HepG2 (cell line): ENCODE results near the gene IHH. TPM values are rescaled to one million over a fixed set of nuclear protein-coding genes. Genes with fewer than 3 reads are reported as not detected.

ENCODE experiments used
- ARID2 ChIP-seq: sonication (generic); formaldehyde crosslinking; IDR thresholded peaks from 2 replicates; pipeline ENCODE4 v1.8.1; 2022; ENCODE audit warnings: mild to moderate bottlenecking, missing genetic modification reagents, borderline replicate concordance
- CREB1 ChIP-seq, 2 experiments: fragments of 450-650 bp in 1 of 2; IDR thresholded peaks; 2 replicates each; pipeline ENCODE4 v1.6.1; 2016 to 2017; ENCODE audit warnings: control low read depth in 1 of 2, mild to moderate bottlenecking in 1 of 2, missing compliant biosample characterization in 1 of 2, missing genetic modification characterization in 1 of 2
- IKZF4 ChIP-seq: sonication (generic); formaldehyde crosslinking; IDR thresholded peaks from 2 replicates; pipeline ENCODE4 v1.5.1; 2020; ENCODE audit warnings: borderline replicate concordance, mild to moderate bottlenecking, low read depth, missing genetic modification reagents; ENCODE audit errors: not compliant biosample characterization
- JDP2 ChIP-seq: sonication (generic); formaldehyde crosslinking; IDR thresholded peaks from 2 replicates; pipeline ENCODE4 v1.8.1; 2022; ENCODE audit warnings: missing genetic modification reagents, borderline replicate concordance
- POGZ ChIP-seq: sonication (generic); formaldehyde crosslinking; IDR thresholded peaks from 2 replicates; pipeline ENCODE4 v1.4.0; 2020; ENCODE audit warnings: mild to moderate bottlenecking, missing genetic modification reagents
- ZC3H4 ChIP-seq: sonication (generic); formaldehyde crosslinking; IDR thresholded peaks from 2 replicates; pipeline ENCODE4 v1.4.0; 2020; ENCODE audit warnings: missing genetic modification reagents, borderline replicate concordance
- ZNF205 ChIP-seq: IDR thresholded peaks from 2 replicates; pipeline ENCODE4 v1.6.1; 2018; ENCODE audit warnings: missing biosample characterization, missing genetic modification reagents
- ZNF7 ChIP-seq: IDR thresholded peaks from 2 replicates; pipeline ENCODE4 v1.6.1; 2016; ENCODE audit warnings: missing biosample characterization, missing genetic modification reagents
- ZNF724P ChIP-seq: sonication (generic); formaldehyde crosslinking; IDR thresholded peaks from 2 replicates; pipeline ENCODE4 v1.8.0; 2022; ENCODE audit warnings: missing genetic modification reagents, borderline replicate concordance
- polyA plus RNA-seq, 8 experiments: library from polyadenylated mRNA; depleted of rRNA in 3 of 8; stranded (reverse) in 7 of 8; unstranded in 1 of 8; fragments of >200 nt; fragmentation: Illumina TruSeq in 4 of 8; extraction: Trizol in 4 of 8; gene quantifications; 2 replicates each; pipeline versions ENCODE4 v1.2.1 to v1.2.3, GENCODE V29; 2011 to 2016; ENCODE audit warnings: low read depth in 4 of 8, missing spikeins in 1 of 8, mixed read lengths in 1 of 8; ENCODE audit not compliant: insufficient read depth in 1 of 8
- total RNA-seq, 5 experiments: library from RNA; depleted of rRNA; stranded (reverse); fragments of >200 nt; fragmentation: Illumina TruSeq; extraction: Trizol; gene quantifications; 2 replicates each; pipeline ENCODE4 v1.2.3, GENCODE V29; 2016; ENCODE audit warnings: low read depth in 1 of 5
- TF ChIP-seq, protein P1 (sequence below): sonication (generic); formaldehyde crosslinking; IDR thresholded peaks from 2 replicates; pipeline ENCODE4 v1.9.0; 2021; ENCODE audit warnings: missing genetic modification reagents, borderline replicate concordance
- TF ChIP-seq, protein P2 (sequence below): sonication (generic); formaldehyde crosslinking; IDR thresholded peaks from 2 replicates; pipeline ENCODE4 v1.4.0; 2020; ENCODE audit warnings: mild to moderate bottlenecking, missing genetic modification reagents
- TF ChIP-seq, protein P3 (sequence below): sonication (generic); formaldehyde crosslinking; conservative IDR thresholded peaks from 2 replicates; pipeline ENCODE4 v1.8.0; 2022; ENCODE audit warnings: missing genetic modification reagents
- TF ChIP-seq, protein P4 (sequence below): sonication (generic); formaldehyde crosslinking; IDR thresholded peaks from 2 replicates; pipeline ENCODE4 v1.5.0; 2020; ENCODE audit warnings: mild to moderate bottlenecking, missing genetic modification reagents
- TF ChIP-seq, protein P5 (sequence below): sonication (generic); formaldehyde crosslinking; IDR thresholded peaks from 2 replicates; pipeline ENCODE4 v1.9.0; 2021; ENCODE audit warnings: missing genetic modification reagents, mild to moderate bottlenecking, borderline replicate concordance

Gene IHH
- total and polyA plus RNA-seq, 2 of the 13 experiments (the other 11 are each of a cell fraction or from before 2014, with no cell fraction given): 0.42 TPM; not detected in 1

DNA sequence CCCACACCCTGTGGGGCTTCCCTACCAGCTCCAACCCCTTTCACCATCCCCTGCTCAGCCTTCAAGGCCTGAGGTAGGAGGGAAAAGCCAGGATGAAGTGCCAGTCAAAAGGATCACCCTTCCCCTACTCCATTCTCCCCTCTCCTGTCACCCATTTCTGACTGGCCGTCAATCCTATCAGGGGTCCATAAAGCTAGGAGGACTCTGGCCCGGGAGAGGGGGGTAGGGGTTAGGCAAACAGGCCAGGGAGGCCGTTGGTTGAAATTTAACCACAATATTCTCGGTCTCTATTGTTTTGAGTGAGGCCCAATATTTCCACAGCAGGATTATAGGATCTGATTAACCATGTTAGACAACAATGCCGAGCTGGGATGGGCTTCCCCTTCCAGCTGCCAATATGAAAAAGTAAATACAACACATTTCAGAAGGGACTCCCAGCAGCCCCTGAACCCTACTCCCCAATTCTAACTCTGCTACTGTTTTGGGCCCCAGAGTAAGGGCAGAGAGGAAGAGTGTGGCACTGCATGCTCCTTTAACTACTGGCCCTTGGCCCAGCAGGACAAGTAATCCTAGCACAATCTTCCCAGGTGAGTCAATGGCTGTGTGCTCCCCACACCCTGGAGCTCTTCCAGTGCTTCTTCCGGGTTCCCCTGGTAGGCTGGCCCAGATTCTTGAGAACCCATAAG lies 10.6 kb upstream of the IHH start (continued):
- TF ChIP-seq, protein P1, sequence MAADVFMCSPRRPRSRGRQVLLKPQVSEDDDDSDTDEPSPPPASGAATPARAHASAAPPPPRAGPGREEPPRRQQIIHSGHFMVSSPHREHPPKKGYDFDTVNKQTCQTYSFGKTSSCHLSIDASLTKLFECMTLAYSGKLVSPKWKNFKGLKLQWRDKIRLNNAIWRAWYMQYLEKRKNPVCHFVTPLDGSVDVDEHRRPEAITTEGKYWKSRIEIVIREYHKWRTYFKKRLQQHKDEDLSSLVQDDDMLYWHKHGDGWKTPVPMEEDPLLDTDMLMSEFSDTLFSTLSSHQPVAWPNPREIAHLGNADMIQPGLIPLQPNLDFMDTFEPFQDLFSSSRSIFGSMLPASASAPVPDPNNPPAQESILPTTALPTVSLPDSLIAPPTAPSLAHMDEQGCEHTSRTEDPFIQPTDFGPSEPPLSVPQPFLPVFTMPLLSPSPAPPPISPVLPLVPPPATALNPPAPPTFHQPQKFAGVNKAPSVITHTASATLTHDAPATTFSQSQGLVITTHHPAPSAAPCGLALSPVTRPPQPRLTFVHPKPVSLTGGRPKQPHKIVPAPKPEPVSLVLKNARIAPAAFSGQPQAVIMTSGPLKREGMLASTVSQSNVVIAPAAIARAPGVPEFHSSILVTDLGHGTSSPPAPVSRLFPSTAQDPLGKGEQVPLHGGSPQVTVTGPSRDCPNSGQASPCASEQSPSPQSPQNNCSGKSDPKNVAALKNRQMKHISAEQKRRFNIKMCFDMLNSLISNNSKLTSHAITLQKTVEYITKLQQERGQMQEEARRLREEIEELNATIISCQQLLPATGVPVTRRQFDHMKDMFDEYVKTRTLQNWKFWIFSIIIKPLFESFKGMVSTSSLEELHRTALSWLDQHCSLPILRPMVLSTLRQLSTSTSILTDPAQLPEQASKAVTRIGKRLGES (CRISPR knock-in tag): no peak
- no peak for TF ChIP-seq IKZF4 (CRISPR knock-in tag)
- TF ChIP-seq ZNF724P (CRISPR knock-in tag): no peak
- TF ChIP-seq, protein P2, sequence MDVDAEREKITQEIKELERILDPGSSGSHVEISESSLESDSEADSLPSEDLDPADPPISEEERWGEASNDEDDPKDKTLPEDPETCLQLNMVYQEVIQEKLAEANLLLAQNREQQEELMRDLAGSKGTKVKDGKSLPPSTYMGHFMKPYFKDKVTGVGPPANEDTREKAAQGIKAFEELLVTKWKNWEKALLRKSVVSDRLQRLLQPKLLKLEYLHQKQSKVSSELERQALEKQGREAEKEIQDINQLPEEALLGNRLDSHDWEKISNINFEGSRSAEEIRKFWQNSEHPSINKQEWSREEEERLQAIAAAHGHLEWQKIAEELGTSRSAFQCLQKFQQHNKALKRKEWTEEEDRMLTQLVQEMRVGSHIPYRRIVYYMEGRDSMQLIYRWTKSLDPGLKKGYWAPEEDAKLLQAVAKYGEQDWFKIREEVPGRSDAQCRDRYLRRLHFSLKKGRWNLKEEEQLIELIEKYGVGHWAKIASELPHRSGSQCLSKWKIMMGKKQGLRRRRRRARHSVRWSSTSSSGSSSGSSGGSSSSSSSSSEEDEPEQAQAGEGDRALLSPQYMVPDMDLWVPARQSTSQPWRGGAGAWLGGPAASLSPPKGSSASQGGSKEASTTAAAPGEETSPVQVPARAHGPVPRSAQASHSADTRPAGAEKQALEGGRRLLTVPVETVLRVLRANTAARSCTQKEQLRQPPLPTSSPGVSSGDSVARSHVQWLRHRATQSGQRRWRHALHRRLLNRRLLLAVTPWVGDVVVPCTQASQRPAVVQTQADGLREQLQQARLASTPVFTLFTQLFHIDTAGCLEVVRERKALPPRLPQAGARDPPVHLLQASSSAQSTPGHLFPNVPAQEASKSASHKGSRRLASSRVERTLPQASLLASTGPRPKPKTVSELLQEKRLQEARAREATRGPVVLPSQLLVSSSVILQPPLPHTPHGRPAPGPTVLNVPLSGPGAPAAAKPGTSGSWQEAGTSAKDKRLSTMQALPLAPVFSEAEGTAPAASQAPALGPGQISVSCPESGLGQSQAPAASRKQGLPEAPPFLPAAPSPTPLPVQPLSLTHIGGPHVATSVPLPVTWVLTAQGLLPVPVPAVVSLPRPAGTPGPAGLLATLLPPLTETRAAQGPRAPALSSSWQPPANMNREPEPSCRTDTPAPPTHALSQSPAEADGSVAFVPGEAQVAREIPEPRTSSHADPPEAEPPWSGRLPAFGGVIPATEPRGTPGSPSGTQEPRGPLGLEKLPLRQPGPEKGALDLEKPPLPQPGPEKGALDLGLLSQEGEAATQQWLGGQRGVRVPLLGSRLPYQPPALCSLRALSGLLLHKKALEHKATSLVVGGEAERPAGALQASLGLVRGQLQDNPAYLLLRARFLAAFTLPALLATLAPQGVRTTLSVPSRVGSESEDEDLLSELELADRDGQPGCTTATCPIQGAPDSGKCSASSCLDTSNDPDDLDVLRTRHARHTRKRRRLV (CRISPR knock-in tag): no peak
- peak; percentile 37; the same call in 1 of the 2 replicates for TF ChIP-seq ZNF205 (CRISPR knock-in tag)
- TF ChIP-seq, protein P3, sequence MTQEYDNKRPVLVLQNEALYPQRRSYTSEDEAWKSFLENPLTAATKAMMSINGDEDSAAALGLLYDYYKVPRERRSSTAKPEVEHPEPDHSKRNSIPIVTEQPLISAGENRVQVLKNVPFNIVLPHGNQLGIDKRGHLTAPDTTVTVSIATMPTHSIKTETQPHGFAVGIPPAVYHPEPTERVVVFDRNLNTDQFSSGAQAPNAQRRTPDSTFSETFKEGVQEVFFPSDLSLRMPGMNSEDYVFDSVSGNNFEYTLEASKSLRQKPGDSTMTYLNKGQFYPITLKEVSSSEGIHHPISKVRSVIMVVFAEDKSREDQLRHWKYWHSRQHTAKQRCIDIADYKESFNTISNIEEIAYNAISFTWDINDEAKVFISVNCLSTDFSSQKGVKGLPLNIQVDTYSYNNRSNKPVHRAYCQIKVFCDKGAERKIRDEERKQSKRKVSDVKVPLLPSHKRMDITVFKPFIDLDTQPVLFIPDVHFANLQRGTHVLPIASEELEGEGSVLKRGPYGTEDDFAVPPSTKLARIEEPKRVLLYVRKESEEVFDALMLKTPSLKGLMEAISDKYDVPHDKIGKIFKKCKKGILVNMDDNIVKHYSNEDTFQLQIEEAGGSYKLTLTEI: no peak
- TF ChIP-seq, protein P4, sequence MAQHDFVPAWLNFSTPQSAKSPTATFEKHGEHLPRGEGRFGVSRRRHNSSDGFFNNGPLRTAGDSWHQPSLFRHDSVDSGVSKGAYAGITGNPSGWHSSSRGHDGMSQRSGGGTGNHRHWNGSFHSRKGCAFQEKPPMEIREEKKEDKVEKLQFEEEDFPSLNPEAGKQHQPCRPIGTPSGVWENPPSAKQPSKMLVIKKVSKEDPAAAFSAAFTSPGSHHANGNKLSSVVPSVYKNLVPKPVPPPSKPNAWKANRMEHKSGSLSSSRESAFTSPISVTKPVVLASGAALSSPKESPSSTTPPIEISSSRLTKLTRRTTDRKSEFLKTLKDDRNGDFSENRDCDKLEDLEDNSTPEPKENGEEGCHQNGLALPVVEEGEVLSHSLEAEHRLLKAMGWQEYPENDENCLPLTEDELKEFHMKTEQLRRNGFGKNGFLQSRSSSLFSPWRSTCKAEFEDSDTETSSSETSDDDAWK (CRISPR knock-in tag): no peak
- TF ChIP-seq JDP2 (CRISPR knock-in tag): no peak; the same call in 1 of the 2 replicates
- TF ChIP-seq ZC3H4 (CRISPR knock-in tag): no peak
- TF ChIP-seq ARID2 (CRISPR knock-in tag): peak; percentile 77; the same call in 1 of the 2 replicates
- no peak for TF ChIP-seq CREB1 (IDR thresholded peaks at IDR 0.05)
- TF ChIP-seq CREB1 (CRISPR knock-in tag; IDR thresholded peaks at IDR 0.05): peak; percentile 51
- TF ChIP-seq POGZ (CRISPR knock-in tag): peak; percentile 72; the same call in 1 of the 2 replicates
- TF ChIP-seq, protein P5, sequence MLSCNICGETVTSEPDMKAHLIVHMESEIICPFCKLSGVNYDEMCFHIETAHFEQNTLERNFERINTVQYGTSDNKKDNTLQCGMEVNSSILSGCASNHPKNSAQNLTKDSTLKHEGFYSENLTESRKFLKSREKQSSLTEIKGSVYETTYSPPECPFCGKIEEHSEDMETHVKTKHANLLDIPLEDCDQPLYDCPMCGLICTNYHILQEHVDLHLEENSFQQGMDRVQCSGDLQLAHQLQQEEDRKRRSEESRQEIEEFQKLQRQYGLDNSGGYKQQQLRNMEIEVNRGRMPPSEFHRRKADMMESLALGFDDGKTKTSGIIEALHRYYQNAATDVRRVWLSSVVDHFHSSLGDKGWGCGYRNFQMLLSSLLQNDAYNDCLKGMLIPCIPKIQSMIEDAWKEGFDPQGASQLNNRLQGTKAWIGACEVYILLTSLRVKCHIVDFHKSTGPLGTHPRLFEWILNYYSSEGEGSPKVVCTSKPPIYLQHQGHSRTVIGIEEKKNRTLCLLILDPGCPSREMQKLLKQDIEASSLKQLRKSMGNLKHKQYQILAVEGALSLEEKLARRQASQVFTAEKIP (CRISPR knock-in tag): no peak
- no peak for TF ChIP-seq ZNF7 (CRISPR knock-in tag)
